Activated CD8-positive, alpha-beta memory T cell treated with anti-CD3 and anti-CD28 coated beads for 48 hours (primary cell): ENCODE measurements around the gene CARS2.
"Not testable (repeated sequence)": the region's sequence is repeated elsewhere in the genome, so short reads cannot be mapped to it uniquely, and the experiment has no call there.

Source experiments
- DNase-seq, 3 experiments: peaks; one replicate each; pipeline ENCODE4 v3.0.0-alpha.2; 2020; ENCODE audit warnings: low read depth in 2 of 3, low spot score in 2 of 3

Gene CARS2

GRCh38 chr13:110620596-110620995 is 85.3 kb downstream of the CARS2 start:
- DNase-seq, result no peak

DNA sequence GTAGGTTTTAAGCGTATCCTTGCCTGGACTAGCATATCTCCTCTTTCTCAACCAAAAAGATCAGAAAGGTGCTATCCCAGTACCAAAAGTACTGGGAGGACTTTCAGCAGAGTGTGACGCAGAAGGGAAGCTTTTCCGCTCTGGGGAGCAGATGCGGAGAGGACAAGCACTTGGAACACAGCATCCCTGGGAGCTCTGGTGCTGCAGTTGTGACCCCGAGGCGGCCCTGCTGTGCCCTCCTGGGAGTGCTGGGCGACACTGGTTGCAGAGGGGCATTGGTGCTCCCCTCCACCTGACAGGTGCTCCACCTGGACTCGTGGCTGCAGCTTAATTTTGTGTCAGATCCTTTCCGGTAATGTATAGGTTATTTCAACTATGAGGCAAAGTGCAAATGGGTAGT is 87.1 kb downstream of the CARS2 start:
- DNase-seq, result no peak

GRCh38 chr13:110618167-110618566 is 87.7 kb downstream of the CARS2 start:
- DNase-seq, result no peak

DNA sequence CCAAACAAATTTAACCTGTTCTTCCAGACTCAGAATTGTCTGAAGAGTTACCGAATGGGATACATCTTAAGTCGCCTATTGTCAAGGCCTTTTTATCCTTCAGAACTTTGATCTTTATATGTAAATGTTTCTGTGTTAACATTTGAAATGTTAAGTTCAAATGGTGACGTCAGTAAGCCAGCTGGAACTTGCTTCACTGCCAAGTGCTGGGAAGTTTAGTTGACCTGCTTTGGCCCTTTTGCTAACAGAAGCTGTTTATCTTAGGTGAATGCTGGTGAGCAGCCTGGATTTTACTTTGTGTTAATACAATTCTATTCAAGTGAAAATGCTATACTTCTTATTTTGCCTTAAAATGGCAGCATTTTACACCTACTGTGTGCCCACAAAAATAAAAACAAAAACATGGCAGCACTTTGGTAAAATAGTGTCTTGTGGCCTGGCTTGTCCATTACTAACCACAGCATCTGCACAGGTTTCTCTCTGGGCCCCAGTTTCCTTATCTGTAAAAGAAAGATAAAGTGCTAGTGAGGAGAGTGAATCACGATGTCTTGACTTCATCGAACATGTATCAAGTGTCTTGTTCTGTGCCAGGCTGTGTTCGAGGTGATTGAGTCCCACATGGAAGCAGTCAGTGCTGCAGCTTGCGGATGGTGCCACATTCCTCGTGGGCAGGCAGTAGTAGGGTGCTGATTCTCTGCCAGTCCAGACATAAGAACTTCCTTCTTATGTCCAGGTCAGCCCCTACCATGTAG is 88.4 kb downstream of the CARS2 start:
- no peak for DNase-seq

DNA sequence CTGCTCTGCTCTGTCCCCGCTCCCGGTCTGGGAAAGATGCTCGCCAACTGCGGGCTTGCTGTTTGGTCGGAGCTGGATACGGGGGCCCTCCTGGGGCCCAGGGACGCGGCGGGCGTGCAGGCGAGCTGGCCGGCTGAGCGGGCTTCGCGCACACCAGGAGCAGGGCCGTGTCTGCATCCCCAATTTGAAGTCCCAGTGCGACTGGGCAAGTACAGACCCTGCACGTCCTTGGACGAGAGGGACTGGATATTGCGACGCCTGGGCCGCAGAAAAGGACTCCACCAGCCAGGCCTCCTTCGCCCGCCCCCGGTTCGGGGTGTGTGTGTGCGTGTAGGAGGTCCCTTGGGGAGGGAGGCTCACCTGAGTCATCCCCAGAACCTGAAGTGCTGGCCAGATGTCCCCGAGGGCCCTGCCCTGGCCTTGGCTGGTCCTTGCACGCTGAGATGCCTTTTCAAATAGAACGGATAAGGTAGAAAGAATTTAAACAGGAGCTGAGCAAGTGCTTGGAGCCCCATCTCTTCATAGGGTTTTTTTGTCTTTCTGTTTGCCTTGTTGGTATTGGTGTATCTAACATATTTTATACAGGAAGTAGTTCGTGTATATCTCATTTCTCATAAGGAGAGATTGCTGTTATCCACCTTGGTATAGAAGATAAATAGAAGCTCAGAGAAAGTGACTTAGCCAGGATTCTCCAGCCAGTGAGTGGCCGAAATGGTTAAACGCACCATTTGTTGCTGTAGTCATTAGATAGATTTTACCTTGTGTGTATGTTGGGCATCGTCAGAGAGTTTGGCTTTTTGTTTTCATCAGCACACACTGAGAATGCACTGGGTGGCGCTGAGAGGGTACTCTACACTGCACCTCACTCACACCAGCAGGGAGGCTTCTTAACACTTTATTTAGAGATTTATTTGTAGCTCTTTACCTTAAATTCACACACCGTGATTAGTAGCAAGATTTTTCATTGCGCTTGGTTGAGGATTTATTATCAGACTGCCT is 89.5 kb downstream of the CARS2 start:
- peak in 1 of 3 experiments; percentile 35 for DNase-seq

DNA sequence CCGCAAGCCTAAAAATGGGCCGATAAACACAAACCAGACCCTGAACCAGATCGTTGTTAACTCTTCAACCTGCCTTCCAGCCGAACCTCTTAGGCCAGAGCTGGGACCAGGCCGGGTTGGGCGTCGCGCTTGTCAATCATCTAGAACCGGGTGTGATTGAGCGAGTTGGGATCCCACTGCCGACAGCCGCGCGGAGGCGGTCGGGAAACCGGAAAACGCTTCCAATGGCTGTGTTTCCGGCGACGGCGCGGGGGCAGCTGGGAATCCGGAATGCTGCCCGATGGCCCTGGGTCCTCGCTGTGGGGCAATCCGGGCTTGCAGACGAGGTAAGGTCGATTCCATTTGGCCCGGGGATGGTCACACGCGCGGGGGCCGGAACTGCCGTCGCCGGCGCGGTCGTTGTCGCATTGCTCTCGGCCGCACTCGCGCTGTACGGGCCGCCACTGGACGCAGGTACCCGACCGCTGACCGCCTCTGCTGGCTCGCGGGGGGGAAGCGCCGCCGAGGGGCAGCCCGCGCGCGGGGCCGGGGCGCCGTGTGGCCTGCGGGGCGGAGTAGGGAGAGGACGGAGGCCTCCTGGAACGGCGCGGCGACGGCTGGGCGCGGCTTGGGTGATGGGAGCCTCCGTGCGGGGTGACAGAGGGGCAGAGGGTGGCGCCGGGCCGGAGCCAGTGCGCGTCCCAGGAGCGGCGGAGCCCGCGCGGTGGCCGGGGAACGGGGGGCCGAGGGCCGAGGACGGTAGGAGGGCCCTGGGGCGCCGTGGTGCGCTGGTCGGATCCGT is 90.4 kb downstream of the CARS2 start, which contains the start of gene NAXD:
Gene NAXD (plus strand): TSS at position 224 of the 781 bp plus-strand sequence. CDS start 57 bp downstream, at position 281.
- peak; percentile 48 to 72 (median 66) for DNase-seq

DNA sequence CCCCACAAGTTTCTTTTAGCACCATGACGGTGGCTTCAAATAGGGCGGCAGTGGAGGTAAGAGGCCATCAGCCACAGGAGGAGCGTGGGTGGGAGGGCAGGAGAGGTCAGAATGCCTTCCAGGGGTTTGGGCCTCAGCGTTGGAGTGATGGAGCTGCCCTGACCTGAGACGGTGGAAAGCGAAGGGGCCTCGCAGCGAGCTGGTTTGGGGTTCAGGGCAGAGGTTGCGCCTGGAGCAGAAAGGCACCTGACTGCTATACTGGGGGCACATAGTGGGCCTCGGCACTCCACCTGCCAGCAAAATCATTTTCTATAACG is 91.0 kb downstream of the CARS2 start:
- DNase-seq, result no peak

DNA sequence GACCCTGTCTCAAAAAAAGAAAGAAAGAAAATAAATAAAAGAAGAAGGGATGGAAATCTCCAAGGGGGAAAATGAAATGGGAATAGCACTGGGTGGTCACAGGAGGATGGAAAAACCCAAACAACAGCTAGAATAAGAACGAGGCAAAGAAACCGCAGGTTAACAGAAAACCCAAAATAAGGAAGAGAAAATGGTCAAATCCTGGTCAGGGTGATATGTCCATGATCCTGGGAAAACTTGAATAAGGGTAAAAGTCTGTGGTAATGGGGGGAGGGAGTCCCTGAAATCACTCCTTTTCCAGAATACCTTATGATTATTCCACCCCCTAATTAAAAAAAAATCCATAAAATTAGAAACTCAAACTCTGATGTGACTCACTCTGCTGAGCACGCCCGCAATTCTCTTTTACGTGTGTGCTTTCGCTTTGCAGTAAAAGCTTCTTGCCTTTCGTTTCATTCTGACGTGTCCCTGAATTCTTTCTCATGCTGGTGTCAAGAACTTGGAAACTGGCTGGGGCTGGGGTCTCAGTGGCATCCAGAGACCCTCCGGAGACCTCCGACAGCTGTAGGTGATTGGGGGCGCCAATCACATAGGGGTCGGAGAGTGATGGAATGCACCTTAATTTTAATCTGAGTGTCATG is 94.8 kb downstream of the CARS2 start:
- DNase-seq, result no peak

DNA sequence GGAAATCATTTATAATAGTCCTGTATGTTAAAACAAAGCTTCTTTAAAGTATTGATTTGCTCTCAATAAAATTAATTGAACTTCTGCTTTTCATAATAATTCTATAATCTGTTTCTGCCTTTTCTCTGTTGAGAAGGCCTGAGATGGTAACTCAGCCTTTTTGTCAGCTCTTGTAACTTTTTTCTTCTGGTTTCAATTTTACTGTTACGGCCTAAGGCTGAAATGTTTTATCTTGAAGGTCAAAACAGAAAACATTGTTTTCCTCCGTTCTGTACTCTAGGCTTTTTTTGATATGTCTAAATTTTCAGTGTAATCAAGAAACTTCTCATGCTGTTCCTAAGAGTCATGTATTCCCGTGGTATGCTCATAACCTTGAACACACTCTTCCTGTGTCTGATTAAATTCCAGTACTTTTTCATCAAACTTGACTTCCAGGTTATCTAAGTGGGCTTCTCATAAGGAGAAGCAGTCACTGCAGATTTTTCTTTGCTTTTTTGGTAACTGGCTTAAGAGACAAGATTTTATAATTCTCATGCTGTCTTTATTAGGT is 98.2 kb downstream of the CARS2 start:
- DNase-seq, result no peak

DNA sequence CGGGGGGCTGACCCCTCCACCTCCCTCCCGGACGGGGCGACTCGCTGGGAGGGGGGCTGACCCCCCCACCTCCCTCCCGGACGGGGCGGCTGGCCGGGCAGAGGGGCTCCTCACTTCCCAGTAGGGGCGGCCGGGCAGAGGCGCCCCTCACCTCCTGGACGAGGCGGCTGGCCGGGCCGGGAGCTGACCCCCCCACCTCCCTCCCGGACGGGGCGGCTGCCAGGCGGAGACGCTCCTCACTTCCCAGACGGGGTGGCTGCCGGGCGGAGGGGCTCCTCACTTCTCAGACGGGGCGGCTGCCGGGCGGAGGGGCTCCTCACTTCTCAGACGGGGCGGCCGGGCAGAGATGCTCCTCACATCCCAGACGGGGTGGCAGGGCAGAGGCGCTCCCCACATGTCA is 99.6 kb downstream of the CARS2 start:
- not testable (repeated sequence) for DNase-seq

GRCh38 chr13:110605132-110605531 is 100.8 kb downstream of the CARS2 start:
- DNase-seq, result no peak

DNA sequence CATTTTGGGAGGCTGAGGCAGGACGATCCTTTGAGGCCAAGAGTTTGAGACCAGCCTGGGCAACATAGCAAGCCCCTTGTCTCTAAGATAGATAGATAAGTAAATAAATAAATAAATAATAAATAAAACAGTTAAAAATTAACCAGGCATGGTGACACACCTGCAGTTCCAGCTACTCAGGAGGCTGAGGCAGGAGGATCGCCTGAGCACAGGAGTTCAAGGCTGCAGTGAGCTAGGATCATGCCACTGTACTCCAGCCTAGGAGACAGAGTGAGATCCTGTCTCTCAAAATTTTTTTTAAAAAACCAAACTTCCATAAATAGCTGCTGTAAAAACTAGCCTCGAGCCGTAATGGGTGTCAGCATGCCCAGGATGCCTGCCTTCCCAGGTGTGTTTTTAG is 104.9 kb downstream of the CARS2 start:
- no peak for DNase-seq

DNA sequence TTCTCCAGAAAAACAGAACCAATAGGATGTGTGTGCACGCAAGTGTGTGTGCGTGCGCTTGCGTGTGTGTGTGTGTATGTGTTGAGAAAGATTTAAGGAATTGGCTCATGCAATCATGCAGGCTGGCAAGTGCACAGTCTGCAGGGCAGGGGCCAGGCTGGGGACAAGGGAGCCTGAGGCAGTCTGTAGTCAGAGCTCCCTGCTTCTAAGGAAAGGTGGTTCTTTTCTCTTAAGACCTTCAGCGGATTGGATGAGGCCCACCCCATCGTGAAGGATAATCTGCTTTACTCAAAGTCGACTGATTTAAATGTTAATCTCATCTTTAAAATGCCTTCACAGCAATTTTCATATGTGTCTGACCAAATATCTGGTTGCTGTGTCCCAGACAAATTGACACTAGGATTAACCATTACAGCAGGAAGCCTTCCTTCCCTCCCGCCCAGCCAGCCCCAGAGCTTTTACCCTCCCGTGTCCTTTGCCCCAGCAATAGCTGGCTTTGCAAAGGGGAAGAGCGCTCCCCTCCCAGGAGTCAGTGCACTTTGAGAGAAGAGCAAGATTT is 105.6 kb downstream of the CARS2 start:
- DNase-seq, result no peak

- no peak for DNase-seq
Measured at GRCh38 chr13:110597041-110597689, 108.8 kb downstream of the CARS2 start.

- no peak for DNase-seq
Measured at GRCh38 chr13:110593430-110594130, 112.3 kb downstream of the CARS2 start.

GRCh38 chr13:110592665-110593064 is 113.3 kb downstream of the CARS2 start:
- no peak for DNase-seq
